Psoas muscle (tissue), 8 donors: ENCODE data around the gene CDKN2AIP. TPM values are rescaled to one million over a fixed set of nuclear protein-coding genes. Genes with fewer than 3 reads are reported as not detected.
"Not testable (repeated sequence)": the region's sequence is repeated elsewhere in the genome, so short reads cannot be mapped to it uniquely, and the experiment has no call there.

Experiments
- ATAC-seq, 4 donors: fragments of 200-7000 bp; cut with Tn5 transposase; one replicate each; pipeline ENCODE4 v1.9.1; 2020; ENCODE audit warnings: moderate library complexity in 3 of 4, mild to moderate bottlenecking in 2 of 4
- DNase-seq, 2 donors: peaks; one replicate each; pipeline ENCODE4 v3.0.0-alpha.2; 2020
- H3K27ac ChIP-seq: fragments of 200-600 bp; one replicate; pipeline ENCODE4 v1.8.0; 2022
- H3K27me3 ChIP-seq, 3 donors: fragments of 200-600 bp in 1 of 3; one replicate each; pipeline versions ENCODE4 v1.6.1 to v1.8.0; 2013 to 2022; ENCODE audit warnings: low read length in 2 of 3, mild to moderate bottlenecking in 2 of 3, moderate library complexity in 1 of 3; ENCODE audit not compliant: insufficient read depth in 3 of 3
- H3K36me3 ChIP-seq, 2 donors: fragments of 200-600 bp in 1 of 2; one replicate each; pipeline versions ENCODE4 v1.6.1 to v1.8.0; 2013 to 2022; ENCODE audit warnings: low read depth in 1 of 2, mild to moderate bottlenecking in 1 of 2, moderate library complexity in 1 of 2; ENCODE audit not compliant: insufficient read depth in 1 of 2
- H3K4me1 ChIP-seq: fragments of 200-600 bp; one replicate; pipeline ENCODE4 v1.8.0; 2022
- H3K4me3 ChIP-seq: fragments of 200-600 bp; one replicate; pipeline ENCODE4 v1.8.0; 2022; ENCODE audit warnings: mild to moderate bottlenecking
- H3K9me3 ChIP-seq: fragments of 200-600 bp; one replicate; pipeline ENCODE4 v1.8.0; 2022
- WGBS, 3 donors: extraction: QIAGEN DNeasy Blood & Tissue Kit; methylation state at CpG; one replicate each; pipeline versions ENCODE4 v1.1.6 to v1.1.7; 2013; 5-methylcytosine and 5-hydroxymethylcytosine counted together
- intact Hi-C, 2 donors: fragments of 100-400 bp; cut with DNase I; formaldehyde crosslinking; loops; one replicate each; pipeline versions ENCODE4 v1.11.0 to v1.14.2; 2022
- polyA plus RNA-seq, 3 donors: library from polyadenylated mRNA; stranded (reverse); fragments of 200-250 nt; gene quantifications; one replicate each; pipeline ENCODE4 v1.2.3, GENCODE V29; 2013
- total RNA-seq, 4 donors: library from RNA; stranded (reverse); fragmentation: NEBNext Ultra II Directional in 2 of 4; extraction: Animal tissue kit (Norgen Biotek cat#: 25700) in 2 of 4; gene quantifications; one replicate each; pipeline versions ENCODE4 v1.2.1 to v1.2.4, GENCODE V29; 2021 to 2023
- TF ChIP-seq, protein P1 (sequence below): fragments of 200-600 bp; IDR thresholded peaks from one replicate; pipeline ENCODE4 v1.8.0; 2022; ENCODE audit warnings: antibody characterized with exemption
- donor health status: healthy with polysubstance abuse.
- donor health status: DM: no; HTN: no; CAD: no; lungs with moderate emphysema.
- donor health status: Bipolar disorder and iron deficiency.
- donor health status: healthy.
- donor health status: DM: yes; HTN: yes; CAD: no.
- donor health status: DM: no; HTN: no; CAD: no.
- donor health status: DM: no; HTN: no; CAD: no.
- donor health status: DM: yes; HTN: yes; CAD: no.

The CDKN2AIP gene
- total and polyA plus RNA-seq, 7 donors, result 6.5 to 21.0 (median 8.8) TPM

DNA sequence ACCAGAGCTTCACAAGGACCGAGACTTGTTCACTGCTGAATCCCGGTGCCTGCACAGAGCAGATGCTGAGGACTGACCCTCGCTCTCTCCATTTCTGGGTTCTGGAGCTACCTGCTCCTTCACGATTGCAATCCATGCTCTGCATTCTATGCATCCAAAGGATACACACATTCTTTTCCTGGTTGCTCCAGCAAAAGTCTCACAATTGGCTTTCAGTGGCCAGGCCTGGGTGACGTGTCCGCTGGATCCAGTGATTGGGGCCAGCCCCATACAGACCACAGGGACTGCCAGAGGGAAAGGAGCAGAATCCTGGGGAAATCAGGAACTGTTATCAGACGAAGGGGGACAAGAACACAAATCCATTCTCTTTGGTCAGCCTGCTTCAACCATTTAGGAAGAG is 14.9 kb upstream of the CDKN2AIP start:
- ATAC-seq (no peak), DNase-seq (no peak)
- intact Hi-C loops, result no loop called here
- Histone ChIP-seq H3K27ac (no peak overlapping the region), H3K9me3 (no peaks in the 10 kb centered on the region), H3K36me3 (no peaks in the 10 kb centered on the region), H3K4me3 (no peak overlapping the region), H3K27me3 (no peaks in the 10 kb centered on the region), H3K4me1 (no peaks in the 10 kb centered on the region)
- 85 to 88% (median 86%) methylated on average over 7 of the region's 7 CpGs for WGBS, 3 donors
- TF ChIP-seq, protein P1, sequence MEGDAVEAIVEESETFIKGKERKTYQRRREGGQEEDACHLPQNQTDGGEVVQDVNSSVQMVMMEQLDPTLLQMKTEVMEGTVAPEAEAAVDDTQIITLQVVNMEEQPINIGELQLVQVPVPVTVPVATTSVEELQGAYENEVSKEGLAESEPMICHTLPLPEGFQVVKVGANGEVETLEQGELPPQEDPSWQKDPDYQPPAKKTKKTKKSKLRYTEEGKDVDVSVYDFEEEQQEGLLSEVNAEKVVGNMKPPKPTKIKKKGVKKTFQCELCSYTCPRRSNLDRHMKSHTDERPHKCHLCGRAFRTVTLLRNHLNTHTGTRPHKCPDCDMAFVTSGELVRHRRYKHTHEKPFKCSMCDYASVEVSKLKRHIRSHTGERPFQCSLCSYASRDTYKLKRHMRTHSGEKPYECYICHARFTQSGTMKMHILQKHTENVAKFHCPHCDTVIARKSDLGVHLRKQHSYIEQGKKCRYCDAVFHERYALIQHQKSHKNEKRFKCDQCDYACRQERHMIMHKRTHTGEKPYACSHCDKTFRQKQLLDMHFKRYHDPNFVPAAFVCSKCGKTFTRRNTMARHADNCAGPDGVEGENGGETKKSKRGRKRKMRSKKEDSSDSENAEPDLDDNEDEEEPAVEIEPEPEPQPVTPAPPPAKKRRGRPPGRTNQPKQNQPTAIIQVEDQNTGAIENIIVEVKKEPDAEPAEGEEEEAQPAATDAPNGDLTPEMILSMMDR, result no peak

DNA sequence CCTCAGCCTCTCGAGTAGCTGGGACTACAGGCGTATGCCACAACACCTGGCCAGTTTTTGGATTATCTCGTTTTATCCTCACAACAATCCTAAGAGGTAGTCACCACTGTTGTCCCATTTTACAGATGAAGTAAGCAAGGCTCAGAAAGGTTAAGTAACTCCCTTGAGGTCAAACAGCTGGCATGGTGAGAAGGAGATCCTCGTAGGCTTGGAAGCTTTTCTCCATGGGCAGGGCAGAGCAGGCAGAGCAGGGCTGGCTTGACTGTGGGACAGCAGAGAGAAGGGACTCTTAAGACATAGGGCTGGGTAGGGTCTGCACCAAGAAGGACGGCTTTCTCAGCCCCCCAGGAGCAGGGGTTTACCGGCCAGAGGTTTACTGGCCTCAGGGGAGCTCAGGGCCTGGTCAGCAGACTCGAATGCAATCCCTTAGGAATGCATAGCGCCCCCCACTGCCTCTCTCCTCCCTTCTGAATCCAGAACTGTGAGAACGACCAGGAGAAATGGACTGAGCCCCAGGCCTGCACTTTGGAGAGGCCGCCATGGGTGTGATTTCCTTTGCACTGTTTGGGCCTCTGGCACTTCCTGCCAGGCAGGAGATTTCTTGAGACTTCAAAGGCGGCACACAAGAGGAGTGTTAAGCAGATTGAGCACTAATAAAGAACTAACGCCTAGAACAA is 14.0 kb upstream of the CDKN2AIP start:
- Histone ChIP-seq H3K4me3 (no peak overlapping the region), H3K9me3 (no peaks in the 10 kb centered on the region), H3K27ac (no peak overlapping the region), H3K27me3 (no peaks in the 10 kb centered on the region), H3K4me1 (no peaks in the 10 kb centered on the region), H3K36me3 (no peaks in the 10 kb centered on the region)
- DNase-seq (no peak), ATAC-seq (no peak)
- WGBS, 3 donors, result 57 to 61% (median 58%) methylated on average over 12 of the region's 12 CpGs
- intact Hi-C loops, result no loop called here
- TF ChIP-seq, protein P1, result no peak

DNA sequence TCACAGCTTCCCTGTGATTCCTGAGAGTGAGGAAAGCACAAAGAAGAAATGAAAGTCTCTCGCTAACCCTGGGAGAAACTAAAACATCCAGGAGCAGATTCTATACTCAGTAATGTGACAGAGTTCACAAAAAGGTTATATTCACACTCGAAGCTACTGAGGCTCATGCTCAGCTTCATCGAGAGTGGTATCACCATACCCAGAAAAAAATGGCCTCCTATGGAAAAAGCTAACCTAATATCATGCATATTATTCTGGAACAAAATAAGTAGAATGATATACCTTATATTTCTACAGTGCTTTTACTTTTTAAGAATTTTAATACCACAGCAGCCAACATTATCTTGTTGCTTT is 13.5 kb upstream of the CDKN2AIP start:
- intact Hi-C loops, result no loop called here

DNA sequence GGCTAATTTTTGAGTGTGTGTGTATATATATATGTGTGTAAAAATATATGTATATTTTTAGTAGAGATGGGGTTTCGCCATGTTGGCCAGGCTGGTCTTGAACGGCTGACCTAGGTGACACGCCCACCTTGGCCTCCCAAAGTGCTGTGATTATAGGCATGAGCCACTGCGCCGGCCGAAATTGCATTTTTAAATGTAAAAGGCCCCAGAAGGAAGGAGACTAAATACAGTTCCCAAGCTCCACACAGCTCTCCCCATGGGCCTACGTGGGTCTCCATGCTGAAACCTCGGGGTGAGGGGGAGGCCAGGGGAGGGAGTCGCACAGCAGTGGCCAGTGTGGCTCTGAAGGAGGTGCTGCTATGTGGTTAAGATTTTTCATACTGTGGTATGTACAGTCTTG is 12.8 kb upstream of the CDKN2AIP start:
- TF ChIP-seq, protein P1, result no peak
- Histone ChIP-seq H3K27me3 (no peaks in the 10 kb centered on the region), H3K4me3 (no peak overlapping the region), H3K4me1 (no peaks in the 10 kb centered on the region), H3K9me3 (no peaks in the 10 kb centered on the region), H3K27ac (no peak overlapping the region), H3K36me3 (no peaks in the 10 kb centered on the region)
- WGBS, 3 donors, result 83 to 91% (median 87%) methylated on average over 9 of the region's 9 CpGs
- ATAC-seq, result no peak
- intact Hi-C loops, result no loop called here
- DNase-seq, result no peak

More for the DNA sequence above, 13.5 kb upstream of the CDKN2AIP start:
- Histone ChIP-seq H3K27ac (no peak overlapping the region), H3K36me3 (no peaks in the 10 kb centered on the region), H3K9me3 (no peaks in the 10 kb centered on the region), H3K4me3 (no peak overlapping the region), H3K4me1 (no peaks in the 10 kb centered on the region), H3K27me3 (no peaks in the 10 kb centered on the region)
- TF ChIP-seq, protein P1, result no peak
- no peak for ATAC-seq
- DNase-seq, result no peak
- WGBS, 3 donors, result 37 to 42% (median 38%) methylated on average over 3 of the region's 3 CpGs

DNA sequence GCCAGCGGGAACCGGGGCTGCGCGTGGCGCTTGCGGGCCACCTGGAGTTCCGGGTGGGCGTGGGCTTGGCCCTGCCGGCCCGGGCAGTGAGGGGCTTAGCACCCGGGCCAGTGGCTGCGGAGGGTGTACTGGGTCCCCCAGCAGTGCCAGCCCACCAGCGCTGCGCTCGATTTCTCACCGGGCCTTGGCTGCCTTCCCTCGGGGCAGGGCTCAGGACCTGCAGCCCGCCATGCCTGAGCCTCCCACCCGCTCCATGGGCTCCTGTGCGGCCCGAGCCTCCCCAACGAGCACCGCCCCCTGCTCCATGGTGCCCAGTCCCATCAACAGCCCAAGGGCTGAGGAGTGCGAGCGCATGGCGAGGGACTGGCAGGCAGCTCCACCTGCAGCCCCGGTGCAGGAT is 11.3 kb upstream of the CDKN2AIP start:
- H3K4me3 ChIP-seq, H3K27ac ChIP-seq, ATAC-seq, H3K9me3 ChIP-seq, H3K36me3 ChIP-seq, intact Hi-C loops, H3K4me1 ChIP-seq, DNase-seq, H3K27me3 ChIP-seq: not testable (repeated sequence)
- 88 to 94% (median 91%) methylated on average over 10 to 27 of the region's 27 CpGs for WGBS, 3 donors
